CD4-positive, alpha-beta T cell treated with Interleukin-17A for 1 hour (primary cell): ENCODE results near the gene TREML2.
A peak's percentile ranks its signal among the peaks of the same experiment; 100 is the strongest.
"Not testable (repeated sequence)": the region's sequence is repeated elsewhere in the genome, so short reads cannot be mapped to it uniquely, and the experiment has no call there.

ENCODE experiments used
- DNase-seq: peaks from one replicate; pipeline ENCODE4 v3.0.0-alpha.2; 2020

Gene TREML2

GRCh38 chr6:41200901-41201763 lies at the start of gene TREML2:
Gene TREML2 (minus strand): TSS chr6:41201149. CDS start chr6:41201008, 141 bp downstream.
- DNase-seq, result peak; percentile 35

GRCh38 chr6:41247882-41248705 lies 47.1 kb upstream of the TREML2 start:
- no peak for DNase-seq

GRCh38 chr6:41247288-41247865 lies 46.4 kb upstream of the TREML2 start:
- no peak for DNase-seq

GRCh38 chr6:41246529-41246928 lies 45.6 kb upstream of the TREML2 start:
- not testable (repeated sequence) for DNase-seq

GRCh38 chr6:41239467-41240159 lies 38.7 kb upstream of the TREML2 start:
- DNase-seq, result no peak

- DNase-seq, result no peak
Observed at GRCh38 chr6:41237128-41237527, 36.2 kb upstream of the TREML2 start.

- DNase-seq, result no peak
Observed at GRCh38 chr6:41236276-41236675, 35.3 kb upstream of the TREML2 start.

- no peak for DNase-seq
Observed at GRCh38 chr6:41232667-41233066, 31.7 kb upstream of the TREML2 start.

- DNase-seq, result no peak
Observed at GRCh38 chr6:41231246-41231645, 30.3 kb upstream of the TREML2 start.

- no peak for DNase-seq
Observed at GRCh38 chr6:41229721-41230120, 28.8 kb upstream of the TREML2 start.

GRCh38 chr6:41228616-41229015 lies 27.7 kb upstream of the TREML2 start:
- no peak for DNase-seq

GRCh38 chr6:41228096-41228495 lies 27.1 kb upstream of the TREML2 start, which contains the start of gene TREML4:
Gene TREML4 (plus strand): TSS chr6:41228349. CDS start chr6:41228428, 79 bp downstream.
- no peak for DNase-seq

- no peak for DNase-seq
Observed at GRCh38 chr6:41226752-41227151, 25.8 kb upstream of the TREML2 start.

GRCh38 chr6:41224800-41225199 lies 23.9 kb upstream of the TREML2 start:
- no peak for DNase-seq

- no peak for DNase-seq
Observed at GRCh38 chr6:41222513-41222912, 21.6 kb upstream of the TREML2 start.

GRCh38 chr6:41222045-41222444 lies 21.1 kb upstream of the TREML2 start:
- no peak for DNase-seq

- no peak for DNase-seq
Observed at GRCh38 chr6:41216616-41217015, 15.7 kb upstream of the TREML2 start.

- DNase-seq, result no peak
Observed at GRCh38 chr6:41215777-41216176, 14.8 kb upstream of the TREML2 start.

GRCh38 chr6:41214559-41215238 lies 13.8 kb upstream of the TREML2 start:
- DNase-seq, result no peak

GRCh38 chr6:41209547-41210320 lies 8.8 kb upstream of the TREML2 start:
- DNase-seq, result no peak

- DNase-seq, result no peak
Observed at GRCh38 chr6:41208439-41209106, 7.6 kb upstream of the TREML2 start.
